Medulla oblongata (tissue), 1 donor: ENCODE results near the gene TRPM1.
"Not testable (repeated sequence)": the region's sequence is repeated elsewhere in the genome, so short reads cannot be mapped to it uniquely, and the experiment has no call there.

ENCODE experiments used
- DNase-seq: peaks from one replicate; pipeline ENCODE4 v3.0.0-alpha.2; 2015; ENCODE audit errors: extremely low spot score

Gene TRPM1

DNA sequence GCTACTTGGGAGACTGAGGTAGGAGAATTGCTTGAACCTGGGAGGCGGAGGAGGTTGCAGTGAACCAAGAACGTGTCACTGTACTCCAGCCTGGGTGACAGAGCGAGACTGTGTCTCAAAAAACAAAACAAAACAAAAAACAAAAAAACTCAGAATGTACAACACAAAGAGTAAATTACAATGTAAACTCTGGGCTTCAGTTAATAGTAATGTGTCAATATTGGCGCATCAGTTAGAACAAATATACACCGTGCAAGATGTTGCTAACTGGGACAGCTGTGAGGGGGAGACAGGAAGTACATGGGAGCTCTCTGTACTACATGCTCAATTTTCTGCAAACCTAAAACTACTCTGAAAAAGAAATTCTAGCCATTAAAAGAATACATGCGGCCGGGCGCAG lies 23.5 kb upstream of the TRPM1 start:
- no peak for DNase-seq

GRCh38 chr15:31116423-31117030 lies 15.0 kb upstream of the TRPM1 start:
- DNase-seq: no peak

DNA sequence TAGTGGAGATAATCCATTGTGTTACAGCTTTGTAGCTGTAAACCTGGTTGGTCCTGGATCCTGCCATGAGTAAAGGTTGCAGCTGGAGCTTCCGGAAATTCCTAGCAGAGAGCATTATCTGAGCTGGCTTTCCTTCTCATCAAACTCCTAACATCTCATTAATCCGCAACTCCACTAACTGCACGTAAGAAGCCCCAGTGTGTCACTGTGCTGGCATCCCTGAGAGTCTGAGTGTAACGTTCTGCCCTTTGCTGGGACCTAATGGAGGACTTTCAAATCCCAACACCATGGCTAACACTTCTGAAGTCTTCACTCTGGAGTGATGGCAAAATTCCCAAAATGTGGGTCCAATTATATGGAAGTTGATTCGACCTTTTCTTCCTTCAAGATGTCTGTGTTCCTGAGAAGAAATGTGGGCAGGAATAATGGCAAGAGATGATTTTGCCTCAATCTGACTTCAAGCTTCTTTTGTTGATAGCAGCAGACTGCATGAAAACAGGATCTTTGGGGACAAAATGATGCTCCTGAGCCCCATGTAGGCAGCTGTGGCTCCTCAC lies 9.6 kb upstream of the TRPM1 start:
- no peak for DNase-seq

DNA sequence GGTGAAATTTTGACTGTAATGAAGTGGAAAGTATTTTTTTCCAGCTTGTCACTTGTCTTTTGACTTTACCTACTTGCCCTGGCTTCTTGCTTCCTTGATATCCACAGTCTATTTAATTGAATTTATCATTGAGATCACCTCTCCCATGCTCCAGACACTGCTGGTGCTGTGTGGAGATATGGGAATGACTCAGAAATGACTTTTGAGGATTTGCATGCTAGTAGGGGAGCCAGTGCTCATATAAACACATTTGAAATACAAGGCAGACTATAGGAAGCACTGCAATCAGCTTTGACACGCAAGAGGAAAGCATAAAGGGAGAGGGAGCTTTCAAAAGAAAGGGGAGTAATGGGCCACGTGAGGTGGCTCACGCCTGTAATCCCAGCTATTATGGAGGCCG lies 7.3 kb upstream of the TRPM1 start:
- no peak for DNase-seq

GRCh38 chr15:31106495-31107300 lies 5.2 kb upstream of the TRPM1 start:
- DNase-seq: no peak

GRCh38 chr15:31104003-31104402 lies 2.5 kb upstream of the TRPM1 start:
- DNase-seq: no peak

GRCh38 chr15:31102374-31103342 lies 1.1 kb upstream of the TRPM1 start:
- no peak for DNase-seq

DNA sequence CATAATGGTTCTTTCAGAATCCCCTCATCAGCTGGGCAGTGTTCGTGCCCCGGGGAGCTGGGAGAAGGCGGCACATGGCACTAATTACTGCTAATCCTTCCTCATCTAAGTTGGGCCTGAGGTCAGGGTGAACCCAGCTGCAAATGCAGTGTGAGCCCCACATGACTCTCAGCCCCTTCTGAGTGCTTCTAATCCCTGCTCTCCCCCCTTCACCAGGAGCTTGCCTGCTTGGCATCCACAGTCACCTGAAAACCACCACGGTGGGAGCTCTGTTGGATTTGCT lies 455 bp upstream of the TRPM1 start:
- no peak for DNase-seq

DNA sequence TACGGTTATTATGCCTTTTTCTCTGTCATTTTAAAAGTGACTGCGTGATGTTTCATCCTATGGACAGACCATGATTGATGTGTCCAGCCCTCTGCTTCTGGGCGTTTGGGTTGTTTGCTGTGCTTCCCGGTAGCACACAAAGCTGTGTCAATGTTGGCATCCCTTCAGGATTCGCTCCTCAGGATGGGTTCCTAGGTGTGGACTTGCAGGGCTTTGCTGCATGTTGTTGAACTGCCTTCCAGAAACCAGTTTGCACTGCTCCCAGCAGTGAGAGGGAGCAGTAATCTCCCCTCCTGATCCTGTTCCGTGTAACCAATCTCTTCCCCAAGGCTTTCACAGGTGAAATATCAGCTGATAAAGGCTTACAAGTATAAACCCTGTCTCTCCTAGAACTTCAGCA lies 787 bp downstream of the TRPM1 start:
- no peak for DNase-seq

- peak; percentile 29 for DNase-seq
Observed at GRCh38 chr15:31098953-31099740, 2.4 kb downstream of the TRPM1 start.

GRCh38 chr15:31098491-31098917 lies 3.0 kb downstream of the TRPM1 start:
- DNase-seq: no peak

DNA sequence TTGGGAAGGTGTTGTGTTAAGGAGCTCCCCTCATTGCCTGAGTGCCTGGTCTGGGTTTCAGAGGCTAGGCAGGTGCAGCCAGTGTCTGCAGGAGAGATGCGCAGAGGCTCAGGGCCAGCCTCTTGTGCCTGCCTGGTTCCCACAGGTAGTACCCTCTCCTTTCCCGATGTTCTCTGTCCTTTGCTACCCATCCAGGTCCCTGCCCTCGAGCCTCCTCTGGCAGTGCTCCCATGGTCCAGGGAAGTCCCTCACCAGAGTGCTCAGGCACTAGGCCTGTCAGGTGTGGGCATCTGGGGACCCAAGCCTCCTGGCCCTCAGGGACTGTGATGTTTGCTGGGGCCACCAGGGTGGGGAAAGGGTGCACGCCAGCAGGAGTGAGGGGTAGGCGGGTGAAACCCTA lies 5.0 kb downstream of the TRPM1 start:
- DNase-seq: no peak

GRCh38 chr15:31091481-31091880 lies 10.0 kb downstream of the TRPM1 start:
- no peak for DNase-seq

DNA sequence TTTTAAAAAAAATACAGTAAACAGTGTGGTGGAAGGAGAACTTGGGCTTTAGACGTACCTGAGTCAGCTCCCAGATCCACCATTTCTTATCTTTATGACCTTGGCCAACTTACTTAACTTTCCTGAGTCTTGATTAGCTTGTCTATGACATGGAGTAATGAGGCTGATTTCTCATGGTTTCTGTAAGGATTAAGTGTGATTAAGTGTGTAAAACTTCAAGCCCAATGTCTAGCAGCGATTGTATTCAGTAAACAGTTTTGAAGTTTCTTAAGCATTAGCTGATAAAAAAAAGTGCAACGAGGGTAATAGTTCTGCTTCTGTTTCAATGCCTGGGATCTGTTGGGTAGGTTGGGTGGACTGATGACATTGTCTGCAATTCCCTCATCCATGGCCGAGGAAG lies 10.8 kb downstream of the TRPM1 start:
- DNase-seq: no peak

DNA sequence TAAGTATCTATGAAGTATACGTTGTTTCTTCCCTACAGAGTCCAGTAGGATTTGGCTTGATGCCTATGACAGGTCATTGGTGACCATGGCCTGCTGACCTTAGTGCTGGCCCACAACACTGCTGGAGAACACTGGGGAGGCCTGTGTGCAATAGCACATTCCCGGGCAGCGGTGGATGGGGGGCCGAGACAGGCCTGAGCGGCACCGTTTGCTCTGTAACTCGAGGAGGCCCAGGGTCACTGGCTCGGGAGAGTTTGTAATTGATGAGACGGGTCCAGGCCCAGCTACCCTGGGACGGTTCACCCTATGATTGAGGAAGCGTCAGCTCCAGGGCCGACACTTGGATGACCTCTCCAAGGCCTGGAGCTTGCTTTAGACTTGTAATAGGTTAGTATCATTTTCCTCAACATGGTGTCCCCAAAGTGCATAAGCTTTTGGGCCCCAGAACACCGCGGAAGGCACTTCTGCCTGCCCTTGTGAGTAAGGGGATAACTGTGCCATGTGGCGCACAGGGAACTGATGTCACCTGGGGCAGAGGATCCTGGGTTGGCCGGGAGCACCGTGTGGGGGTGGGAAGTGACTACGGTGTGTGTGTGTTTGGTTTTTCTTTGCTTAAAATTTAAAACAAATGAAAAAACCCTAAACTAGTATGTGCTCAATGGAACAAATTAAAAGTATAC lies 12.0 kb downstream of the TRPM1 start:
- DNase-seq: no peak

DNA sequence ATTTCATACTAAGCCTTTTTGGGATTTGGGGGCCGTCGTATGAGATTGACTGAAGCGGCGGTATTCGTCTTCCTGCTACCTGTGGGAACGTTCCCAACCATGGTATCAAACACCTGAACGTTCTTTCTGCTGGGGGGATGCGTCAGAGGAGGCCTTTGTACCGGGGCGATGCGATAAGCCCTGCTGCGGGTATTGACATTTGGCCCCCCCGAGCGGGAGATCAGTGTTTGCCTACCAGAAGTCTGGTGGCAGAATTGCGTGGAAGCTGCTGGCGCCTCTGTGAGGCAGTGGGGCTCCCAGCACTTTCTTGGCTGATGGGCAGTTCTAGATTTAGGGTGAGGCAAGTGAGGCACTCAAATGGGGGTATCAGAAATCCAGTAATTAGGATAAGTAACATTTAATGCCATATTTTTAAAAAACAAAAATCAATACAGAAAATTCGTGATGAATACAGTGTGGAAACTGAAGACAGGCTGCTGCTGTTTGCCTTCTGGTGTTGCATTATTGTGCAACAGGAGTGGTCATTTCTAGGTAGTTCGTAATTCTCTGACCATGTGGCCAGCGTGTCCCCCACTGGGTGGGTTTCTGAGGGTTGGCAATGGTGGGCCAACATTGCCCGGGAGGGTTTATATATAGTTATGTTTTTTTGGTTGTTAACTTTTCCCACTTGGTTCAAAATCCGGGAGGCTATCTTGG lies 12.7 kb downstream of the TRPM1 start:
- no peak for DNase-seq

DNA sequence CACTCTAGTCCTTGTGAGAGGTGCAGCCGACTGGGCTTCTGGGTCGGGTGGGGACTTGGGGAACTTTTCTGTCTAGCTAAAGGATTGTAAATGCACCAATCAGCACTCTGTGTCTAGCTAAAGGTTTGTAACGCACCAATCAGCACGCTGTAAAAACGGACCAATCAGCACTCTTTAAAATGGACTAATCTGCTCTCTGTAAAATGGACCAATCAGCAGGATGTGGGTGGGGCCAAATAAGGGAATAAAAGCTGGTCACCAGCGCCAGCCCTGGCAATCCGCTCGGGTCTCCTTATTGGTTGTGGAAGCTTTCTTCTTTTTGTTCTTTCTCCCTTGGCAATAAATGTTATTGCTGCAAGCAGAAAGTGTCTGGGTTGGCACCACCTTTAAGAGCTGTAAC lies 13.5 kb downstream of the TRPM1 start:
- DNase-seq: not testable (repeated sequence)

DNA sequence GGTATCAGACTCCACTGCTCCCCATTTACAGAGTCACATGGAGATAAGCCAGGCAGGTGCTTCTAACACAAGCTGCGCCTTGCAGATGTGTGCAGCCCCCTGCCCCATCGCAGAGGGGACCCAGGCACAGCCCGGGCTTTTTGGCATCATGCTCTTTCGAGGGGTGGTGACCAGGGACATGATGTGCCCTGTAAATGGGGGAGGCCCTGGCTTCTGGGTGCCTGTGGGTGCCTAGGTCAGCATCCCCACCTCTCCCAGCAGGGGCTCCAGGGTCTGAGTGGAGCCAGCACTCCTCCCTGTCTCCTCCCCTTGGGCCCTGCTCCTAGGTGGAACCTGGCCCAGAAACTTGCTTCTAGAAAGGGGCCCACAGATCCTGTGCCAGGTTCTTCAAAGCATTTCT lies 15.2 kb downstream of the TRPM1 start:
- no peak for DNase-seq

DNA sequence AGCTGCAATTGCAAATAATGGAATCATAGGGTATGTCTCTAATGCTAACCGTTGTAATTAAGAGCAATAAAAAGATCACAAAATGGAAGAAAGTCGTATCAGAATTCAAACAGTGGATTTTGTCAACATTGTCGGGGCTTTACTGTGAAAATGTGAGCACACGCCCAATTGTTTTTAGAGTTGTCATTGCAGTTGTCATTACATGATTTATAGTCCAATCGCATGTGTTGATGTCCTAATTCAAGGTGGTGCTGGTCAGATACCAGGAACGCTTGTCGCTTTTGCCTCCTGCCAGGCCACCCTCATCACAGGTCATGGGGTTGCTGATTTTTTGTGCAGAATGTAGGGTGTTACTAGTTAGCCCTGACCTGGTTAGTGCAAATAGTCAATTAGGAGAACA lies 16.2 kb downstream of the TRPM1 start:
- DNase-seq: no peak

GRCh38 chr15:31084176-31084575 lies 17.3 kb downstream of the TRPM1 start:
- DNase-seq: no peak
